OCI-LY3 (cell line): ENCODE results near the gene ANKS1B.

ENCODE experiments used
- H2AFZ ChIP-seq: fragments of 200-600, 300-600 bp; shearing (Covaris generic); 2 replicates; pipeline ENCODE4 v1.6.0; 2014; ENCODE audit warnings: antibody characterized with exemption, low read depth, low read length
- H3K27ac ChIP-seq: fragments of 200-600, 300-600 bp; sonication (generic); 2 replicates; pipeline ENCODE4 v1.5.1; 2014; ENCODE audit warnings: mild to moderate bottlenecking, low read length, moderate library complexity, mixed read lengths
- H3K27me3 ChIP-seq: fragments of 200-600, 300-600 bp; sonication (generic); 2 replicates; pipeline ENCODE4 v1.6.1; 2014; ENCODE audit warnings: low read depth, low read length, mixed read lengths
- H3K36me3 ChIP-seq: fragments of 200-600, 300-600 bp; sonication (generic); replicated peaks from 2 replicates; pipeline ENCODE3; 2014; ENCODE audit warnings: low read depth, low read length, mixed read lengths
- H3K4me1 ChIP-seq: fragments of 300-600, 200-600 bp; sonication (generic); 2 replicates; pipeline ENCODE4 v1.6.1; 2014; ENCODE audit warnings: low read length, mixed read lengths
- H3K4me2 ChIP-seq: fragments of 200-600, 300-600 bp; sonication (generic); 2 replicates; pipeline ENCODE4 v1.6.1; 2014; ENCODE audit warnings: low read length, mixed read lengths
- H3K4me3 ChIP-seq: fragments of 300-600, 200-600 bp; sonication (generic); 2 replicates; pipeline ENCODE4 v1.5.1; 2014; ENCODE audit warnings: antibody characterized with exemption, mild to moderate bottlenecking, low read length, moderate library complexity
- H3K79me2 ChIP-seq: fragments of 300-600, 200-600 bp; shearing (Covaris generic); 2 replicates; pipeline ENCODE4 v1.6.1; 2014; ENCODE audit warnings: mild to moderate bottlenecking, low read length, mixed read lengths
- H3K9ac ChIP-seq: fragments of 300-600, 200-600 bp; shearing (Covaris generic); 2 replicates; pipeline ENCODE4 v1.6.0; 2014; ENCODE audit warnings: mild to moderate bottlenecking, low read length, moderate library complexity
- H3K9me3 ChIP-seq: fragments of 200-600, 300-600 bp; shearing (Covaris generic); 2 replicates; pipeline ENCODE4 v1.6.1; 2014; ENCODE audit warnings: low read length, mixed read lengths; ENCODE audit not compliant: insufficient read depth
- H4K20me1 ChIP-seq: fragments of 200-600, 300-600 bp; sonication (generic); 2 replicates; pipeline ENCODE4 v1.6.1; 2016; ENCODE audit warnings: low read length, mixed read lengths; ENCODE audit not compliant: insufficient read depth
- EZH2phosphoT487 ChIP-seq: fragments of 200-600 bp; shearing (Covaris generic); IDR thresholded peaks from 2 replicates; pipeline ENCODE4 v1.6.1; 2018; ENCODE audit warnings: antibody characterized with exemption, mixed run types, low read depth
- TF ChIP-seq, protein P1 (sequence below): fragments of 200-600, 300-600 bp; sonication (generic); IDR thresholded peaks from 2 replicates; pipeline ENCODE4 v1.5.1; 2014; ENCODE audit warnings: antibody characterized with exemption, low read length, low read depth

Gene ANKS1B

DNA sequence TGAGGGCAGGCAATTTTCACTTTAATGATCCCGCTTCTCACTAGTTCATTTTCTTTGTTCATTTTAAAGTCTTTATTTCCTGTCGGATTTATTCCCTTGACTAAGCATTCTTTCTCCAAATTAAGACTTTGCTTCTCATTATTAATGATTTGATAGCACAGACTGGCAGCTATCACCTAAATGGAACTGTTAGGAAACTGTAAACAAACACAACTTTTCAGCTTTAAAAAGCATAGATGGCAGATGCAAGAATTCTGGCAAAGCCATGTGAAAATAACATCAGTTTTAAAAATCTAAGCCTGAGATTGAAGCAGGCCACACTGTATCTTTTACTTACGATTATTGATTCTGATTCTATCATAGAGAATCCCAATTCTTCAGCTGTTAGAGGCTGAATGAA lies 225.7 kb downstream of the ANKS1B start:
- Histone ChIP-seq H4K20me1 (no peaks in the 10 kb centered on the region), H3K27me3 (no peaks in the 10 kb centered on the region), H2AFZ (no peak overlapping the region), H3K4me2 (no peak overlapping the region), H3K79me2 (no peaks in the 10 kb centered on the region), H3K9ac (no peak overlapping the region), H3K4me3 (no peak overlapping the region), H3K27ac (no peak overlapping the region), H3K9me3 (no peaks in the 10 kb centered on the region), H3K36me3 (no peaks in the 10 kb centered on the region), H3K4me1 (peaks cover 13% of the 10 kb centered on the region)
- no peak for TF ChIP-seq EZH2phosphoT487
- TF ChIP-seq, protein P1, sequence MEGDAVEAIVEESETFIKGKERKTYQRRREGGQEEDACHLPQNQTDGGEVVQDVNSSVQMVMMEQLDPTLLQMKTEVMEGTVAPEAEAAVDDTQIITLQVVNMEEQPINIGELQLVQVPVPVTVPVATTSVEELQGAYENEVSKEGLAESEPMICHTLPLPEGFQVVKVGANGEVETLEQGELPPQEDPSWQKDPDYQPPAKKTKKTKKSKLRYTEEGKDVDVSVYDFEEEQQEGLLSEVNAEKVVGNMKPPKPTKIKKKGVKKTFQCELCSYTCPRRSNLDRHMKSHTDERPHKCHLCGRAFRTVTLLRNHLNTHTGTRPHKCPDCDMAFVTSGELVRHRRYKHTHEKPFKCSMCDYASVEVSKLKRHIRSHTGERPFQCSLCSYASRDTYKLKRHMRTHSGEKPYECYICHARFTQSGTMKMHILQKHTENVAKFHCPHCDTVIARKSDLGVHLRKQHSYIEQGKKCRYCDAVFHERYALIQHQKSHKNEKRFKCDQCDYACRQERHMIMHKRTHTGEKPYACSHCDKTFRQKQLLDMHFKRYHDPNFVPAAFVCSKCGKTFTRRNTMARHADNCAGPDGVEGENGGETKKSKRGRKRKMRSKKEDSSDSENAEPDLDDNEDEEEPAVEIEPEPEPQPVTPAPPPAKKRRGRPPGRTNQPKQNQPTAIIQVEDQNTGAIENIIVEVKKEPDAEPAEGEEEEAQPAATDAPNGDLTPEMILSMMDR: no peak

DNA sequence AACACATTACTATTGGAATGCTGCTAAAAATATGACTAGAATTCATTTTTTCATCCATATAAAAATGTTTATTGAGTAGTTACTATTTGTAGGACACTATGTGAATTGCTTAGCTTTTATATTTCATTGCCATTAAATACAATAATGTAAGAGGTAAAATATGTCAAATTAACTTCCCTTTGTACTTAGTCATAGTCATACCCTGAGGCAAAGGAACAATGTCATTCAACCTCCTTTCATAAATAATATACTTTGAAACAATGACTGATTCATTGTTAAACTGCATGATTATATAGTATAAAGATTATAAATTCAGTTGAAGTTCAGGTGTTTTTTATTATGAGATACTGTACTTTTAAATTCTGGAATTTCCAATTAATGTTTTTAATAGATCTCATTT lies 232.0 kb downstream of the ANKS1B start:
- Histone ChIP-seq H3K4me2 (no peak overlapping the region), H2AFZ (no peak overlapping the region)
- TF ChIP-seq, protein P1: no peak
- no peak for TF ChIP-seq EZH2phosphoT487

DNA sequence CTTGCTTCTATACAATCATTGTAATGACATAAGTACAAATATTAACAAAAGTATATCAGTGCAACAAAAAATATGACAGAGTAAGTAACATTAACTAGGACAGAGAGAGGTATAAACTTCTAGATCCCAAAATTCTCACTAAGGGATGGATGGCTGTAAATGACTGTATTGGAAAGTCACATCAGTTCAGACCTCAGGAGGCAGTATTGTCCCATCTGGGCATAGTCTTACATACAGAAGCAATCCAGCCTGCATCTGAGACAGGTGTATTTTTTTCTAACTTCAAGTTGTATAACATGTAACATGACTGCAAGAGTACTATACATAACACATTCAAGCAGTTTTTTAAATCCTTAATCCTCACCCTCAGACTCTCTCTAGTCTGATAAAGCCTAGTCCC lies 238.2 kb downstream of the ANKS1B start:
- Histone ChIP-seq H3K4me3 (no peak overlapping the region), H3K9me3 (no peaks in the 10 kb centered on the region), H3K4me2 (no peak overlapping the region), H3K36me3 (no peaks in the 10 kb centered on the region), H3K79me2 (no peaks in the 10 kb centered on the region), H4K20me1 (no peaks in the 10 kb centered on the region), H2AFZ (no peak overlapping the region), H3K4me1 (peaks cover 14% of the 10 kb centered on the region), H3K27me3 (no peaks in the 10 kb centered on the region), H3K9ac (no peak overlapping the region), H3K27ac (no peak overlapping the region)
- no peak for TF ChIP-seq EZH2phosphoT487
- TF ChIP-seq, protein P1: peak; percentile 44

More for the DNA sequence above, 232.0 kb downstream of the ANKS1B start:
- Histone ChIP-seq H3K36me3 (no peaks in the 10 kb centered on the region), H3K4me3 (no peak overlapping the region), H4K20me1 (no peaks in the 10 kb centered on the region), H3K27ac (no peak overlapping the region), H3K79me2 (no peaks in the 10 kb centered on the region), H3K27me3 (no peaks in the 10 kb centered on the region), H3K9ac (no peak overlapping the region), H3K4me1 (peaks cover 13% of the 10 kb centered on the region), H3K9me3 (no peaks in the 10 kb centered on the region)

DNA sequence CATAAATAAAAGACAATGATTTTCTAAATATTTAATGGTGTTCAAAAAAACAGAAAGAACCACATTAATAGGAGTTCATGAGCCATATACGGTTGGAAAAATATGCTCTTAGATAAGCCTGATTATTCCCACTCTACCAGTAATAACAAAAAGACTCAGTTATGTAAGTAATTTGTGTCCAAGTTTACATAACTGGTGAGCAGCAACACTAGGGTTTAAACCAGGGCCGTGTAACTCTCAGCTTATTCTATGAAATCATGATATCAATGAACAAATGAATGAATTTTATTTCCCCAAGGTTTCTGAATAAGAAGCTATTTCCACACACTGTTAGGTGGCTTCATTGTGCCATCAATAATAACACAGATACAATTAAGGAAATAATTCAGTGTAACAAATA lies 238.8 kb downstream of the ANKS1B start:
- no peak for TF ChIP-seq EZH2phosphoT487
- TF ChIP-seq, protein P1: no peak
- Histone ChIP-seq H3K4me3 (no peak overlapping the region), H3K27me3 (no peaks in the 10 kb centered on the region), H3K79me2 (no peaks in the 10 kb centered on the region), H2AFZ (no peak overlapping the region), H3K4me1 (peaks cover 14% of the 10 kb centered on the region), H3K27ac (no peak overlapping the region), H3K9me3 (no peaks in the 10 kb centered on the region), H3K4me2 (no peak overlapping the region), H3K36me3 (no peaks in the 10 kb centered on the region), H3K9ac (no peak overlapping the region), H4K20me1 (no peaks in the 10 kb centered on the region)
